Measurements from ENCODE around the gene CHCHD3.

DNA sequence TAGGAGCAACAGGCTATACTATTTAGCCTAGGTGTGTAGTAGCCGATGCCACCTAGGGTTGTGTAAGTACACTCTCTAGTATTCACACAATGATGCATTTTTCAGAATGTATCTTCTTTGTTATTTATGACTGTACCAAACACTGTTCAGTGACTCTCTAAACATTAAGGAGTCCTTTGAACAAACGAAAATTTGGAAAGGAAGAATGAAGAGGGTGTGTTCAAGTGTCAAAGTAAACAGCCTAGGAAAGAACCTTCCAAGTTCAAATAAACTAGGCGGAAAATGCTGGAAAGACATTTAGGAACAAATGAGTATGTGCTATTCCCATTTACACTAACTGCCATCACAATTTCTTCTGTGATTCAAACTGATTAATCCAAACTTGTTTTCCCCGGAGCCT, 142.4 kb downstream of the CHCHD3 start:
- TF ChIP-seq, protein P1, sequence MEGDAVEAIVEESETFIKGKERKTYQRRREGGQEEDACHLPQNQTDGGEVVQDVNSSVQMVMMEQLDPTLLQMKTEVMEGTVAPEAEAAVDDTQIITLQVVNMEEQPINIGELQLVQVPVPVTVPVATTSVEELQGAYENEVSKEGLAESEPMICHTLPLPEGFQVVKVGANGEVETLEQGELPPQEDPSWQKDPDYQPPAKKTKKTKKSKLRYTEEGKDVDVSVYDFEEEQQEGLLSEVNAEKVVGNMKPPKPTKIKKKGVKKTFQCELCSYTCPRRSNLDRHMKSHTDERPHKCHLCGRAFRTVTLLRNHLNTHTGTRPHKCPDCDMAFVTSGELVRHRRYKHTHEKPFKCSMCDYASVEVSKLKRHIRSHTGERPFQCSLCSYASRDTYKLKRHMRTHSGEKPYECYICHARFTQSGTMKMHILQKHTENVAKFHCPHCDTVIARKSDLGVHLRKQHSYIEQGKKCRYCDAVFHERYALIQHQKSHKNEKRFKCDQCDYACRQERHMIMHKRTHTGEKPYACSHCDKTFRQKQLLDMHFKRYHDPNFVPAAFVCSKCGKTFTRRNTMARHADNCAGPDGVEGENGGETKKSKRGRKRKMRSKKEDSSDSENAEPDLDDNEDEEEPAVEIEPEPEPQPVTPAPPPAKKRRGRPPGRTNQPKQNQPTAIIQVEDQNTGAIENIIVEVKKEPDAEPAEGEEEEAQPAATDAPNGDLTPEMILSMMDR (IDR thresholded peaks at IDR 0.05) = no peak
- TF ChIP-seq POLR2A (IDR thresholded peaks at IDR 0.05) = no peak

Measured in thyroid gland (tissue), 4 donors.